A673 (cell line): ENCODE measurements around the gene NRM. TPM values are rescaled to one million over a fixed set of nuclear protein-coding genes. Genes with fewer than 3 reads are reported as not detected.
A peak's percentile ranks its signal among the peaks of the same experiment; 100 is the strongest.

Source experiments
- BruUV-seq: library from RNA; stranded (reverse); fragments of 400-500 nt; replicated peaks from 2 replicates; lab custom pipeline; 2021; lab: Mats Ljungman, UMichigan
- CTCF ChIA-PET: fragments of 300-600 bp; sonication (Branson Sonifier 250); formaldehyde crosslinking; loops from one replicate; lab custom pipeline; 2022; ENCODE audit warnings: antibody characterized with exemption; lab: Charles Lee
- POLR2A ChIA-PET: fragments of 300-600 bp; sonication (Branson Sonifier 250); formaldehyde crosslinking; loops from one replicate; lab custom pipeline; 2022; ENCODE audit warnings: antibody characterized with exemption; ENCODE audit not compliant: low non-redundant PET; lab: Charles Lee
- DNase-seq: peaks from one replicate; pipeline ENCODE4 v3.0.0-alpha.2; 2015; ENCODE audit warnings: low spot score
- H3K27ac ChIP-seq: fragments of 200-600 bp; sonication (generic); 2 replicates; pipeline ENCODE4 v1.5.1; 2016; ENCODE audit warnings: mixed run types, low read depth, mild to moderate bottlenecking, mixed read lengths, antibody characterized with exemption, low read length; ENCODE audit not compliant: poor library complexity, severe bottlenecking
- H3K27me3 ChIP-seq: fragments of 200-600 bp; sonication (generic); replicated peaks from 2 replicates; pipeline ENCODE4 v1.6.1; 2017; ENCODE audit warnings: mixed run types, low read depth, mild to moderate bottlenecking, mixed read lengths, antibody characterized with exemption, low read length; ENCODE audit not compliant: insufficient read depth, poor library complexity
- H3K36me3 ChIP-seq: fragments of 200-600 bp; sonication (generic); 2 replicates; pipeline ENCODE4 v1.6.1; 2016; ENCODE audit warnings: mixed run types, mild to moderate bottlenecking, mixed read lengths, antibody characterized with exemption, low read length; ENCODE audit not compliant: insufficient read depth, poor library complexity, severe bottlenecking
- H3K4me1 ChIP-seq: fragments of 200-600 bp; sonication (generic); 2 replicates; pipeline ENCODE4 v1.6.1; 2017; ENCODE audit warnings: mixed run types, mild to moderate bottlenecking, mixed read lengths, antibody characterized with exemption, low read length; ENCODE audit not compliant: insufficient read depth, poor library complexity, severe bottlenecking
- H3K4me3 ChIP-seq: fragments of 200-600 bp; sonication (generic); 2 replicates; pipeline ENCODE4 v1.5.1; 2016; ENCODE audit warnings: low read depth, mixed run types, mild to moderate bottlenecking, mixed read lengths, low read length; ENCODE audit not compliant: poor library complexity, severe bottlenecking
- H3K9me3 ChIP-seq: fragments of 200-600 bp; sonication (generic); 2 replicates; pipeline ENCODE4 v1.6.1; 2016; ENCODE audit warnings: mixed run types, low read depth, mild to moderate bottlenecking, mixed read lengths, antibody characterized with exemption, low read length; ENCODE audit not compliant: poor library complexity, severe bottlenecking
- CTCF ChIP-seq: fragments of 300-800, 200-600 bp; sonication (generic); conservative IDR thresholded peaks from 2 replicates; pipeline ENCODE4 v1.5.1; 2017; ENCODE audit warnings: low read depth, mild to moderate bottlenecking, antibody characterized with exemption, low read length, moderate library complexity, mixed read lengths
- EZH2 ChIP-seq: fragments of 200-600 bp; sonication (generic); IDR thresholded peaks from 2 replicates; pipeline ENCODE4 v1.6.1; 2017; ENCODE audit warnings: borderline replicate concordance, low read depth, mild to moderate bottlenecking, mixed read lengths, antibody characterized with exemption, low read length; ENCODE audit not compliant: poor library complexity, severe bottlenecking
- intact Hi-C: fragments of 100-400 bp; cut with micrococcal nuclease; formaldehyde crosslinking; loops from one replicate; pipeline ENCODE4 v1.10.0; 2022; ENCODE audit not compliant: unreplicated experiment
- total RNA-seq: library from RNA; stranded (reverse); gene quantifications from 2 replicates; pipeline ENCODE4 v1.2.3, GENCODE V29; 2021

NRM gene
- total RNA-seq, 1 experiment from 2014 or later = 49.8 TPM

- CTCF ChIA-PET = no interaction called here
- H3K9me3 ChIP-seq = no peaks in the 10 kb centered on the region
- BruUV-seq = no TSS peak
- DNase-seq = no peak
- POLR2A ChIA-PET = no interaction called here
- no peak overlapping the region for H3K4me3 ChIP-seq
- H3K27me3 ChIP-seq = no peaks in the 10 kb centered on the region
- peaks cover 70% of the 10 kb centered on the region for H3K36me3 ChIP-seq
- H3K27ac ChIP-seq = no peak overlapping the region
- intact Hi-C loops = no loop called here
- no peak for TF ChIP-seq EZH2
- H3K4me1 ChIP-seq = peaks cover 11% of the 10 kb centered on the region
These were observed 21.1 kb upstream of the NRM start for GRCh38 chr6:30711758-30712380.

GRCh38 chr6:30709101-30709868 lies 18.5 kb upstream of the NRM start:
- peaks cover 71% of the 10 kb centered on the region for H3K36me3 ChIP-seq
- no TSS peak for BruUV-seq
- H3K9me3 ChIP-seq = no peaks in the 10 kb centered on the region
- H3K4me3 ChIP-seq = no peak overlapping the region
- H3K27ac ChIP-seq = no peak overlapping the region
- intact Hi-C loops = no loop called here
- TF ChIP-seq CTCF (no peak), EZH2 (no peak)
- H3K4me1 ChIP-seq = peaks cover 5% of the 10 kb centered on the region
- CTCF ChIA-PET = no interaction called here
- DNase-seq = no peak
- POLR2A ChIA-PET = no interaction called here
- no peaks in the 10 kb centered on the region for H3K27me3 ChIP-seq

GRCh38 chr6:30707281-30707850 lies 16.6 kb upstream of the NRM start:
- POLR2A ChIA-PET = no interaction called here
- Histone ChIP-seq H3K27me3 (no peaks in the 10 kb centered on the region), H3K36me3 (peaks cover 58% of the 10 kb centered on the region), H3K9me3 (no peaks in the 10 kb centered on the region), H3K27ac (peak overlapping the region; percentile 50), H3K4me3 (no peak overlapping the region), H3K4me1 (peaks cover 5% of the 10 kb centered on the region)
- CTCF ChIA-PET = no interaction called here
- TF ChIP-seq CTCF = no peak
- TF ChIP-seq EZH2 = no peak
- no TSS peak for BruUV-seq
- intact Hi-C loops = no loop called here
- no peak for DNase-seq
